Neural cell (in vitro differentiated cells): ENCODE measurements around the gene TPST2. TPM values are rescaled to one million over a fixed set of nuclear protein-coding genes. Genes with fewer than 3 reads are reported as not detected.
"Not testable (repeated sequence)": the region's sequence is repeated elsewhere in the genome, so short reads cannot be mapped to it uniquely, and the experiment has no call there.

Source experiments
- H2AFZ ChIP-seq: fragments of 200-600, 300-800 bp; sonication (generic), shearing (Covaris generic); 2 replicates; pipeline ENCODE4 v1.6.0; 2014; ENCODE audit warnings: low read depth, mild to moderate bottlenecking, antibody characterized with exemption, low read length, moderate library complexity
- H3F3A ChIP-seq: fragments of 200-600 bp; shearing (Covaris generic); 2 replicates; pipeline ENCODE4 v1.6.1; 2016; ENCODE audit warnings: mild to moderate bottlenecking, moderate library complexity, mixed read lengths, antibody characterized with exemption, low read length; ENCODE audit not compliant: insufficient read depth, poor library complexity, severe bottlenecking
- H3K27ac ChIP-seq: fragments of 200-600, 300-800 bp; sonication (generic), shearing (Covaris generic); 2 replicates; pipeline ENCODE4 v1.5.1; 2014; ENCODE audit warnings: mild to moderate bottlenecking, low read length, moderate library complexity
- H3K27me3 ChIP-seq: fragments of 300-800, 200-600 bp; sonication (generic), shearing (Covaris generic); 2 replicates; pipeline ENCODE4 v1.6.0; 2014; ENCODE audit warnings: mild to moderate bottlenecking, low read depth, low read length, moderate library complexity; ENCODE audit not compliant: insufficient read depth
- H3K36me3 ChIP-seq: fragments of 300-800, 200-600 bp; sonication (generic), shearing (Covaris generic); 2 replicates; pipeline ENCODE4 v1.5.1; 2014; ENCODE audit warnings: mild to moderate bottlenecking, antibody characterized with exemption, low read length, moderate library complexity; ENCODE audit not compliant: insufficient read depth
- H3K4me2 ChIP-seq: fragments of 300-800, 200-600 bp; sonication (generic), shearing (Covaris generic); 2 replicates; pipeline ENCODE4 v1.6.0; 2014; ENCODE audit warnings: mild to moderate bottlenecking, low read length
- H3K4me3 ChIP-seq: fragments of 300-800, 200-600 bp; sonication (generic), shearing (Covaris generic); 2 replicates; pipeline ENCODE4 v1.5.1; 2014; ENCODE audit warnings: mild to moderate bottlenecking, low read length, moderate library complexity
- H3K79me2 ChIP-seq: fragments of 200-600 bp; shearing (Covaris generic); replicated peaks from 2 replicates; pipeline ENCODE4 v1.6.0; 2014; ENCODE audit warnings: mild to moderate bottlenecking, low read length, moderate library complexity; ENCODE audit not compliant: insufficient read depth
- H3K9ac ChIP-seq: fragments of 300-800, 200-600 bp; sonication (generic), shearing (Covaris generic); 2 replicates; pipeline ENCODE4 v1.6.1; 2016; ENCODE audit warnings: mild to moderate bottlenecking, low read length, mixed read lengths
- H3K9me2 ChIP-seq: fragments of 200-600 bp; shearing (Covaris generic); 2 replicates; pipeline ENCODE4 v1.6.1; 2016; ENCODE audit warnings: mild to moderate bottlenecking, low read length, mixed read lengths; ENCODE audit not compliant: insufficient read depth
- H3K9me3 ChIP-seq: fragments of 200-600, 300-800 bp; sonication (generic), shearing (Covaris generic); 2 replicates; pipeline ENCODE4 v1.6.1; 2016; ENCODE audit warnings: mild to moderate bottlenecking, mixed run types, low read length, moderate library complexity, mixed read lengths
- H4K20me1 ChIP-seq: fragments of 200-600 bp; shearing (Covaris generic); 2 replicates; pipeline ENCODE4 v1.6.1; 2016; ENCODE audit warnings: mild to moderate bottlenecking, mixed run types; ENCODE audit not compliant: insufficient read depth
- EP300 ChIP-seq: fragments of 450-650 bp; conservative IDR thresholded peaks from 2 replicates; pipeline ENCODE4 v1.6.1; 2014; ENCODE audit warnings: antibody characterized with exemption, mild to moderate bottlenecking, moderate library complexity; ENCODE audit not compliant: poor library complexity, severe bottlenecking
- EZH2 ChIP-seq: fragments of 200-600, 300-800 bp; shearing (Covaris generic), sonication (generic); IDR thresholded peaks from 2 replicates; pipeline ENCODE4 v1.6.1; 2014; ENCODE audit warnings: antibody characterized with exemption, low read length, borderline replicate concordance, mild to moderate bottlenecking; ENCODE audit not compliant: insufficient read depth, poor library complexity, severe bottlenecking
- MXI1 ChIP-seq: fragments of 450-650 bp; conservative IDR thresholded peaks from 2 replicates; pipeline ENCODE4 v1.6.1; 2014; ENCODE audit warnings: antibody characterized with exemption, mild to moderate bottlenecking; ENCODE audit not compliant: poor library complexity, severe bottlenecking
- POLR2AphosphoS5 ChIP-seq: IDR thresholded peaks from 2 replicates; pipeline ENCODE4 v1.6.1; 2012
- RAD21 ChIP-seq: fragments of 450-650 bp; conservative IDR thresholded peaks from 2 replicates; pipeline ENCODE4 v1.6.1; 2014; ENCODE audit warnings: antibody characterized with exemption, mild to moderate bottlenecking, moderate library complexity
- SMC3 ChIP-seq: fragments of 450-650 bp; conservative IDR thresholded peaks from 2 replicates; pipeline ENCODE4 v1.6.1; 2014; ENCODE audit warnings: antibody characterized with exemption, mild to moderate bottlenecking, moderate library complexity; ENCODE audit not compliant: poor library complexity
- TAF1 ChIP-seq: IDR thresholded peaks from 2 replicates; pipeline ENCODE4 v1.6.1; 2012; ENCODE audit warnings: low read depth
- polyA plus RNA-seq: library from polyadenylated mRNA; depleted of rRNA; stranded (reverse); fragments of >200 nt; gene quantifications from 2 replicates; pipeline ENCODE4 v1.2.3, GENCODE V29; 2014
- TF ChIP-seq, protein P1 (sequence below): fragments of 450-650 bp; IDR thresholded peaks from 2 replicates; pipeline ENCODE4 v1.5.1; 2014; ENCODE audit warnings: antibody characterized with exemption, mild to moderate bottlenecking, moderate library complexity; ENCODE audit not compliant: poor library complexity, severe bottlenecking
- TF ChIP-seq, protein P2 (sequence below): IDR thresholded peaks from 2 replicates; pipeline ENCODE4 v1.6.1; 2012; ENCODE audit warnings: borderline replicate concordance

The TPST2 gene
- polyA plus RNA-seq, 1 donor from 2014 or later, result 16.6 TPM

DNA sequence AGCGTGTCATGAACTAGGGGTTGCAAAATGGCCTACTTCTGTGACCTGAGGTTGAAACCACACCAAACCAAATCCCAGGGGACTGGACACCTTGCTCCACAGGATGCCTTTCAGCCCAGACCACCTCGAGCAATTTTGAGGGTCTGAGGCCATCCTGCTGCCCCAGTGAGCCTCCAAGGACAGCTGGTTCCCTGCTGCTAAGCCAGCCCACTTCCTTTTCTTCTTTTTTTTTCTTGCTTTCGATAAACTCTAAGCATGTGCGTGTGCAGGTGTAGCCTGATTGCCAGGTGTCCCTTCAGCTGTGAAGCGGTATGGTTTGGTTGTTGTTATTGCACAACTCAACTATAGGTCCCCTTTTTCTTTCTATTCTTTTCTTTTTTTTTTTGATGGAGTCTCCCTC lies 25.2 kb upstream of the TPST2 start:
- no peak overlapping the region for H3K27ac ChIP-seq
- TF ChIP-seq RAD21 (no peak), EZH2 (no peak), TAF1 (no peak), POLR2AphosphoS5 (no peak), MXI1 (no peak)
- TF ChIP-seq, protein P1, sequence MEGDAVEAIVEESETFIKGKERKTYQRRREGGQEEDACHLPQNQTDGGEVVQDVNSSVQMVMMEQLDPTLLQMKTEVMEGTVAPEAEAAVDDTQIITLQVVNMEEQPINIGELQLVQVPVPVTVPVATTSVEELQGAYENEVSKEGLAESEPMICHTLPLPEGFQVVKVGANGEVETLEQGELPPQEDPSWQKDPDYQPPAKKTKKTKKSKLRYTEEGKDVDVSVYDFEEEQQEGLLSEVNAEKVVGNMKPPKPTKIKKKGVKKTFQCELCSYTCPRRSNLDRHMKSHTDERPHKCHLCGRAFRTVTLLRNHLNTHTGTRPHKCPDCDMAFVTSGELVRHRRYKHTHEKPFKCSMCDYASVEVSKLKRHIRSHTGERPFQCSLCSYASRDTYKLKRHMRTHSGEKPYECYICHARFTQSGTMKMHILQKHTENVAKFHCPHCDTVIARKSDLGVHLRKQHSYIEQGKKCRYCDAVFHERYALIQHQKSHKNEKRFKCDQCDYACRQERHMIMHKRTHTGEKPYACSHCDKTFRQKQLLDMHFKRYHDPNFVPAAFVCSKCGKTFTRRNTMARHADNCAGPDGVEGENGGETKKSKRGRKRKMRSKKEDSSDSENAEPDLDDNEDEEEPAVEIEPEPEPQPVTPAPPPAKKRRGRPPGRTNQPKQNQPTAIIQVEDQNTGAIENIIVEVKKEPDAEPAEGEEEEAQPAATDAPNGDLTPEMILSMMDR, result no peak

DNA sequence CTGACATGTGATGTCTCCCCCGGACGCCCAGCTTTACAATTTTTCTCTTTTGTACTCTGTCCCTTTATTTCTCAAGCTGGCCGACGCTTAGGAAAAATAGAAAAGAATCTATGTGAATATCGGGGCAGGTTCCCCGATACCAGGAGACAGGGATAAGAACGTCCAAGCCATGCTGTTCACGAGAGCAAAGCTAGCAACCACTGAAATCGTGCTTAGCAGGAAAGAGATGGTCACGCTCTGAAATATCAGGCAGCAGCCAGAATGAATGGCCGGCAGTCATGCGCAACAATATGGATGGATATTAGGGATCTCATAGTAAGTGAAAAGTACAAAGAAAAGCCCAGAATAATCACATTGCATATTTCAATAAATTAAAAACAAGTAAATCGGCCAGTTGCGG lies 24.4 kb upstream of the TPST2 start:
- Histone ChIP-seq H3K79me2 (no peaks in the 10 kb centered on the region), H3K9me2 (no peaks in the 10 kb centered on the region), H3K27ac (no peak overlapping the region), H3K9me3 (no peaks in the 10 kb centered on the region), H3K27me3 (no peaks in the 10 kb centered on the region), H3F3A (no peaks in the 10 kb centered on the region), H3K9ac (no peak overlapping the region), H3K4me3 (no peak overlapping the region), H4K20me1 (no peaks in the 10 kb centered on the region), H3K36me3 (no peaks in the 10 kb centered on the region), H2AFZ (no peak overlapping the region), H3K4me2 (no peak overlapping the region)
- no peak for TF ChIP-seq TAF1
- TF ChIP-seq, protein P1, result no peak
- TF ChIP-seq EP300, result no peak
- TF ChIP-seq, protein P2, sequence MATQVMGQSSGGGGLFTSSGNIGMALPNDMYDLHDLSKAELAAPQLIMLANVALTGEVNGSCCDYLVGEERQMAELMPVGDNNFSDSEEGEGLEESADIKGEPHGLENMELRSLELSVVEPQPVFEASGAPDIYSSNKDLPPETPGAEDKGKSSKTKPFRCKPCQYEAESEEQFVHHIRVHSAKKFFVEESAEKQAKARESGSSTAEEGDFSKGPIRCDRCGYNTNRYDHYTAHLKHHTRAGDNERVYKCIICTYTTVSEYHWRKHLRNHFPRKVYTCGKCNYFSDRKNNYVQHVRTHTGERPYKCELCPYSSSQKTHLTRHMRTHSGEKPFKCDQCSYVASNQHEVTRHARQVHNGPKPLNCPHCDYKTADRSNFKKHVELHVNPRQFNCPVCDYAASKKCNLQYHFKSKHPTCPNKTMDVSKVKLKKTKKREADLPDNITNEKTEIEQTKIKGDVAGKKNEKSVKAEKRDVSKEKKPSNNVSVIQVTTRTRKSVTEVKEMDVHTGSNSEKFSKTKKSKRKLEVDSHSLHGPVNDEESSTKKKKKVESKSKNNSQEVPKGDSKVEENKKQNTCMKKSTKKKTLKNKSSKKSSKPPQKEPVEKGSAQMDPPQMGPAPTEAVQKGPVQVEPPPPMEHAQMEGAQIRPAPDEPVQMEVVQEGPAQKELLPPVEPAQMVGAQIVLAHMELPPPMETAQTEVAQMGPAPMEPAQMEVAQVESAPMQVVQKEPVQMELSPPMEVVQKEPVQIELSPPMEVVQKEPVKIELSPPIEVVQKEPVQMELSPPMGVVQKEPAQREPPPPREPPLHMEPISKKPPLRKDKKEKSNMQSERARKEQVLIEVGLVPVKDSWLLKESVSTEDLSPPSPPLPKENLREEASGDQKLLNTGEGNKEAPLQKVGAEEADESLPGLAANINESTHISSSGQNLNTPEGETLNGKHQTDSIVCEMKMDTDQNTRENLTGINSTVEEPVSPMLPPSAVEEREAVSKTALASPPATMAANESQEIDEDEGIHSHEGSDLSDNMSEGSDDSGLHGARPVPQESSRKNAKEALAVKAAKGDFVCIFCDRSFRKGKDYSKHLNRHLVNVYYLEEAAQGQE, result no peak
- TF ChIP-seq MXI1, result no peak
- TF ChIP-seq SMC3, result no peak
- no peak for TF ChIP-seq RAD21
- no peak for TF ChIP-seq POLR2AphosphoS5
- no peak for TF ChIP-seq EZH2

More for the DNA sequence above, 25.2 kb upstream of the TPST2 start:
- no peaks in the 10 kb centered on the region for H3K9me2 ChIP-seq
- H4K20me1 ChIP-seq, result no peaks in the 10 kb centered on the region
- no peak overlapping the region for H3K9ac ChIP-seq
- no peak overlapping the region for H2AFZ ChIP-seq
- no peaks in the 10 kb centered on the region for H3K79me2 ChIP-seq
- no peaks in the 10 kb centered on the region for H3K9me3 ChIP-seq
- H3K36me3 ChIP-seq, result no peaks in the 10 kb centered on the region
- no peak overlapping the region for H3K4me3 ChIP-seq
- no peak overlapping the region for H3K4me2 ChIP-seq
- no peaks in the 10 kb centered on the region for H3K27me3 ChIP-seq
- H3F3A ChIP-seq, result no peaks in the 10 kb centered on the region

DNA sequence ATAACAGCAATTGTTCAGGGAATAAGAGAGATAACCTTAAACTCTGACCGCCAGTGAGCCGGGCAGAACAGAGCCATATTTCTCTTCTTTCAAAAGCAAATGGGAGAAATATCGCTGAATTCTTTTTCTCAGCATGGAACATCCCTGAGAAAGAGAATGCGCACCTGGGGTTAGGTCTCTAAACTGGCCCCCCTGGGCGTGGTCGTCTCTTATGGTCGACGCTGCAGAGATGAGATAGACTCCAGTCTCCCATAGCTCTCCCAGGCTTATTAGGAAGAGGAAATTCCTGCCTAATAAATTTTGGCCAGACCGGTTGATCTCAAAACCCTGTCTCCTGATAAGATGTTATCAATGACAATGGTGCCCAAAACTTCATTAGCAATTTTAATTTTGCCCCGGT lies 23.8 kb upstream of the TPST2 start:
- not testable (repeated sequence) for H3F3A ChIP-seq, H3K4me3 ChIP-seq, H3K9me2 ChIP-seq, H4K20me1 ChIP-seq, H3K9ac ChIP-seq, H3K36me3 ChIP-seq, H2AFZ ChIP-seq, H3K4me2 ChIP-seq, H3K27ac ChIP-seq, H3K27me3 ChIP-seq, H3K9me3 ChIP-seq, H3K79me2 ChIP-seq
